Tibial artery (tissue), 4 donors: Measurements from ENCODE around the gene TM6SF1.

Source experiments
- DNase-seq, 2 donors: peaks; one replicate each; pipeline ENCODE4 v3.0.0-alpha.2; 2019
- H3K27ac ChIP-seq, 2 donors: fragments of 200-600 bp; sonication (generic) in 1 of 2; 1 replicate in 1 of 2; 2 replicates in 1 of 2; pipeline ENCODE4 v1.5.1; 2018 to 2019; ENCODE audit warnings: mild to moderate bottlenecking in 1 of 2
- H3K27me3 ChIP-seq, 2 donors: fragments of 200-600 bp; sonication (generic) in 1 of 2; one replicate each; pipeline versions ENCODE4 v1.5.1 to v1.6.0; 2016 to 2019
- H3K36me3 ChIP-seq, 3 donors: fragments of 200-600 bp; sonication (generic) in 2 of 3; one replicate each; pipeline ENCODE4 v1.5.1; 2016 to 2019; ENCODE audit warnings: mild to moderate bottlenecking in 2 of 3
- H3K4me1 ChIP-seq, 4 donors: fragments of 200-600 bp; sonication (generic) in 2 of 4; 1 replicate in 3 of 4; 2 replicates in 1 of 4; pipeline ENCODE4 v1.5.1; 2016 to 2019
- H3K4me3 ChIP-seq, 2 donors: fragments of 200-600 bp; sonication (generic) in 1 of 2; 1 replicate in 1 of 2; 2 replicates in 1 of 2; pipeline ENCODE4 v1.5.1; 2018 to 2019; ENCODE audit warnings: mild to moderate bottlenecking in 2 of 2
- H3K9me3 ChIP-seq, 3 donors: fragments of 200-600 bp; sonication (generic) in 1 of 3; one replicate each; pipeline ENCODE4 v1.5.1; 2016 to 2019
- CTCF ChIP-seq, 2 experiments: fragments of 200-600 bp in 1 of 2; fragments of 450-650 bp in 1 of 2; IDR thresholded peaks; one replicate each; pipeline ENCODE4 v1.5.1; 2017 to 2019; ENCODE audit warnings: antibody characterized with exemption in 2 of 2, mild to moderate bottlenecking in 1 of 2, moderate library complexity in 1 of 2
- intact Hi-C: fragments of 100-400 bp; cut with DNase I; formaldehyde crosslinking; loops from one replicate; pipeline ENCODE4 v1.15.0; 2023; ENCODE audit warnings: low total_unique reads

Gene TM6SF1

GRCh38 chr15:83113881-83114674, 6.6 kb downstream of the TM6SF1 start:
- intact Hi-C loops: no loop called here
- Histone ChIP-seq H3K4me1 (no peaks in the 10 kb centered on the region), H3K27me3 (peaks cover 0 to 3% of the 10 kb centered on the region in 2 donors), H3K4me3 (no peak overlapping the region), H3K9me3 (no peaks in the 10 kb centered on the region), H3K36me3 (peaks cover 0 to 14% (median 13%) of the 10 kb centered on the region in 3 donors), H3K27ac (no peak overlapping the region)
- TF ChIP-seq CTCF (IDR thresholded peaks at IDR 0.05): no peak
- DNase-seq: no peak

- no peaks in the 10 kb centered on the region for H3K4me1 ChIP-seq
- peaks cover 0 to 14% (median 13%) of the 10 kb centered on the region in 3 donors for H3K36me3 ChIP-seq
- no peak overlapping the region for H3K27ac ChIP-seq
- H3K27me3 ChIP-seq: peaks cover 0 to 3% of the 10 kb centered on the region in 2 donors
- DNase-seq: no peak
- H3K9me3 ChIP-seq: no peaks in the 10 kb centered on the region
- intact Hi-C loops: no loop called here
- H3K4me3 ChIP-seq: no peak overlapping the region
- no peak for TF ChIP-seq CTCF (IDR thresholded peaks at IDR 0.05)
Observed at GRCh38 chr15:83114856-83115255, 7.4 kb downstream of the TM6SF1 start.

GRCh38 chr15:83115410-83115809, 8.0 kb downstream of the TM6SF1 start:
- DNase-seq: no peak
- no peak overlapping the region for H3K4me3 ChIP-seq
- intact Hi-C loops: no loop called here
- H3K9me3 ChIP-seq: no peaks in the 10 kb centered on the region
- peaks cover 0 to 3% of the 10 kb centered on the region in 2 donors for H3K27me3 ChIP-seq
- no peak overlapping the region for H3K27ac ChIP-seq
- H3K4me1 ChIP-seq: no peaks in the 10 kb centered on the region
- TF ChIP-seq CTCF (IDR thresholded peaks at IDR 0.05): no peak
- H3K36me3 ChIP-seq: peaks cover 0 to 14% (median 13%) of the 10 kb centered on the region in 3 donors

GRCh38 chr15:83115831-83116565, 8.6 kb downstream of the TM6SF1 start:
- intact Hi-C loops: no loop called here
- peaks cover 0 to 14% (median 13%) of the 10 kb centered on the region in 3 donors for H3K36me3 ChIP-seq

GRCh38 chr15:83118291-83118827, 10.9 kb downstream of the TM6SF1 start:
- H3K36me3 ChIP-seq: peaks cover 0 to 14% (median 13%) of the 10 kb centered on the region in 3 donors
- intact Hi-C loops: no loop called here

More at GRCh38 chr15:83115831-83116565, 8.6 kb downstream of the TM6SF1 start:
- no peaks in the 10 kb centered on the region for H3K9me3 ChIP-seq
- no peak overlapping the region for H3K27ac ChIP-seq
- H3K4me1 ChIP-seq: no peaks in the 10 kb centered on the region
- H3K27me3 ChIP-seq: no peaks in the 10 kb centered on the region
- no peak for TF ChIP-seq CTCF (IDR thresholded peaks at IDR 0.05)
- no peak overlapping the region for H3K4me3 ChIP-seq
- no peak for DNase-seq

More at GRCh38 chr15:83118291-83118827, 10.9 kb downstream of the TM6SF1 start:
- no peaks in the 10 kb centered on the region for H3K4me1 ChIP-seq
- H3K9me3 ChIP-seq: no peaks in the 10 kb centered on the region
- no peak for DNase-seq
- no peak overlapping the region for H3K4me3 ChIP-seq
- H3K27me3 ChIP-seq: no peaks in the 10 kb centered on the region
- no peak overlapping the region for H3K27ac ChIP-seq
- no peak for TF ChIP-seq CTCF (IDR thresholded peaks at IDR 0.05)
